Globus pallidus (tissue), 1 donor: ENCODE measurements around the gene CAMTA1.

Experiments
- DNase-seq: peaks from one replicate; pipeline ENCODE4 v3.0.0-alpha.2; 2015; ENCODE audit warnings: low spot score

Gene CAMTA1

GRCh38 chr1:7743346-7743745 is 958.1 kb downstream of the CAMTA1 start:
- no peak for DNase-seq

GRCh38 chr1:7744882-7745281 is 959.6 kb downstream of the CAMTA1 start:
- DNase-seq = no peak

- DNase-seq = no peak
Observed at GRCh38 chr1:7745783-7746182, 960.5 kb downstream of the CAMTA1 start.

- DNase-seq = no peak
Observed at GRCh38 chr1:7747605-7748004, 962.4 kb downstream of the CAMTA1 start.

GRCh38 chr1:7749126-7749525 is 963.9 kb downstream of the CAMTA1 start:
- DNase-seq = no peak

GRCh38 chr1:7751174-7751573 is 965.9 kb downstream of the CAMTA1 start:
- DNase-seq = no peak

GRCh38 chr1:7752512-7753417 is 967.5 kb downstream of the CAMTA1 start:
- peak; percentile 80 for DNase-seq

GRCh38 chr1:7753641-7754040 is 968.4 kb downstream of the CAMTA1 start:
- DNase-seq = no peak

- no peak for DNase-seq
Observed at GRCh38 chr1:7754234-7754633, 969.0 kb downstream of the CAMTA1 start.

GRCh38 chr1:7755448-7755847 is 970.2 kb downstream of the CAMTA1 start:
- no peak for DNase-seq

- no peak for DNase-seq
Observed at GRCh38 chr1:7760245-7760644, 975.0 kb downstream of the CAMTA1 start.

- no peak for DNase-seq
Observed at GRCh38 chr1:7761103-7761502, 975.8 kb downstream of the CAMTA1 start.

- no peak for DNase-seq
Observed at GRCh38 chr1:7767176-7767575, 981.9 kb downstream of the CAMTA1 start.

GRCh38 chr1:7768583-7768982 is 983.3 kb downstream of the CAMTA1 start:
- DNase-seq = no peak

- DNase-seq = no peak
Observed at GRCh38 chr1:7769673-7770412, 984.6 kb downstream of the CAMTA1 start.

- DNase-seq = no peak
Observed at GRCh38 chr1:7770669-7770996, 985.4 kb downstream of the CAMTA1 start.

GRCh38 chr1:7770997-7771822 is 986.0 kb downstream of the CAMTA1 start, which contains the start of gene VAMP3:
Gene VAMP3, plus strand, starts transcription at chr1:7771296. Its CDS starts 88 bp downstream, at chr1:7771384.
- peak; percentile 83 for DNase-seq

- no peak for DNase-seq
Observed at GRCh38 chr1:7771823-7772299, 986.6 kb downstream of the CAMTA1 start.

GRCh38 chr1:7777591-7777990 is 992.3 kb downstream of the CAMTA1 start:
- DNase-seq = no peak

GRCh38 chr1:7778133-7778628 is 992.9 kb downstream of the CAMTA1 start:
- no peak for DNase-seq

GRCh38 chr1:7780976-7781375 is 995.7 kb downstream of the CAMTA1 start:
- DNase-seq = no peak

GRCh38 chr1:7781501-7781900 is 996.2 kb downstream of the CAMTA1 start:
- no peak for DNase-seq
